Panc1 (cell line): ENCODE measurements around the gene SCN2B. TPM values are rescaled to one million over a fixed set of nuclear protein-coding genes. Genes with fewer than 3 reads are reported as not detected.

Source experiments
- ATAC-seq: fragments of 200-7000 bp; cut with Tn5 transposase; 2 replicates; pipeline ENCODE4 v1.9.1; 2020; ENCODE audit warnings: mild to moderate bottlenecking, moderate library complexity
- BruUV-seq: library from RNA; stranded (reverse); fragments of 400-500 nt; replicated peaks from 2 replicates; lab custom pipeline; 2021; lab: Mats Ljungman, UMichigan
- CTCF ChIA-PET: fragments of 300-600 bp; sonication (Branson Sonifier 250); formaldehyde crosslinking; loops from one replicate; lab custom pipeline; 2022; ENCODE audit warnings: antibody characterized with exemption; lab: Charles Lee
- POLR2A ChIA-PET: fragments of 300-600 bp; sonication (Branson Sonifier 250); formaldehyde crosslinking; loops from one replicate; lab custom pipeline; 2022; ENCODE audit warnings: antibody characterized with exemption; lab: Charles Lee
- DNase-seq: peaks from one replicate; pipeline ENCODE4 v3.0.0-alpha.2; 2010; ENCODE audit warnings: low read depth, low spot score
- H3K27ac ChIP-seq: 2 replicates; pipeline ENCODE4 v1.5.1; 2011; ENCODE audit warnings: mild to moderate bottlenecking, low read length, inconsistent platforms
- H3K27me3 ChIP-seq: fragments of 200-500 bp; sonication (Bioruptor generic); 2 replicates; pipeline ENCODE4 v1.6.0; 2014; ENCODE audit warnings: low read length, inconsistent platforms; ENCODE audit not compliant: control insufficient read depth, insufficient read depth
- H3K36me3 ChIP-seq: fragments of 200-500 bp; sonication (Bioruptor generic); 2 replicates; pipeline ENCODE4 v1.5.1; 2014; ENCODE audit warnings: inconsistent platforms, mild to moderate bottlenecking, low read length, moderate library complexity; ENCODE audit not compliant: control insufficient read depth, insufficient read depth
- H3K4me1 ChIP-seq: 2 replicates; pipeline ENCODE4 v1.5.1; 2011; ENCODE audit warnings: inconsistent platforms, mild to moderate bottlenecking, low read length, moderate library complexity; ENCODE audit not compliant: control insufficient read depth, insufficient read depth
- H3K4me3 ChIP-seq, 2 experiments: 2 replicates each; pipeline ENCODE4 v1.5.1; 2011 to 2012; ENCODE audit warnings: low read depth in 2 of 2, low read length in 2 of 2, mild to moderate bottlenecking in 2 of 2, inconsistent platforms in 1 of 2, moderate library complexity in 1 of 2
- H3K9me3 ChIP-seq: fragments of 200-500 bp; sonication (Bioruptor generic); 2 replicates; pipeline ENCODE4 v1.5.1; 2014; ENCODE audit warnings: low read depth, mild to moderate bottlenecking, inconsistent platforms, low read length, moderate library complexity; ENCODE audit not compliant: control insufficient read depth, insufficient read depth
- CTCF ChIP-seq: fragments of 450-650 bp; IDR thresholded peaks from 2 replicates; pipeline ENCODE4 v1.5.1; 2017; ENCODE audit warnings: mild to moderate bottlenecking
- POLR2AphosphoS5 ChIP-seq: IDR thresholded peaks from 2 replicates; pipeline ENCODE4 v1.6.1; 2012; ENCODE audit warnings: mild to moderate bottlenecking, low read depth, low read length, moderate library complexity
- REST ChIP-seq, 2 experiments: IDR thresholded peaks; 2 replicates each; pipeline ENCODE4 v1.6.1; 2011 to 2012; ENCODE audit warnings: low read depth in 2 of 2, control low read depth in 1 of 2, low read length in 1 of 2, mild to moderate bottlenecking in 1 of 2, moderate library complexity in 1 of 2; ENCODE audit not compliant: insufficient read depth in 1 of 2
- SIN3A ChIP-seq: IDR thresholded peaks from 2 replicates; pipeline ENCODE4 v1.6.1; 2012; ENCODE audit warnings: low read depth, mild to moderate bottlenecking, low read length, moderate library complexity, borderline replicate concordance; ENCODE audit not compliant: insufficient read depth
- TCF7L2 ChIP-seq: IDR thresholded peaks from 2 replicates; pipeline ENCODE4 v1.6.1; 2011; ENCODE audit warnings: mild to moderate bottlenecking, low read depth, low read length, inconsistent platforms
- in situ Hi-C: cut with HindIII; loops from 2 replicates; pipeline ENCODE4 v1.10.0; 2016; ENCODE audit warnings: low sequenced_read_pairs, low pct_unique_long_range_greater_than_20kb
- intact Hi-C: fragments of 100-400 bp; cut with micrococcal nuclease; formaldehyde crosslinking; loops from one replicate; pipeline ENCODE4 v1.10.0; 2022; ENCODE audit not compliant: unreplicated experiment
- total RNA-seq: library from RNA; stranded (reverse); gene quantifications from one replicate; pipeline ENCODE4 v1.2.1, GENCODE V29; 2021; ENCODE audit not compliant: unreplicated experiment

Gene SCN2B
- total RNA-seq, 1 experiment from 2014 or later, result not detected

- ATAC-seq (no peak), DNase-seq (no peak)
- H3K9me3 ChIP-seq, result no peaks in the 10 kb centered on the region
- H3K27me3 ChIP-seq, result peaks cover 12% of the 10 kb centered on the region
- CTCF ChIA-PET, result interaction anchor here (0.6 to 1.0 kb wide), 3 partner anchors 10 to 14 kb away, joined by 3 to 5 read pairs (median 4); partner anchors contain the start of gene SCN4B
- H3K27ac ChIP-seq, result no peak overlapping the region
- intact Hi-C loops (no loop called here), in situ Hi-C loops (no loop called here)
- no peaks in the 10 kb centered on the region for H3K36me3 ChIP-seq
- no TSS peak for BruUV-seq
- no peak overlapping the region for H3K4me3 ChIP-seq
- TF ChIP-seq REST (IDR thresholded peaks at IDR 0.05; ENCODE audit: insufficient read depth in 1 of 2, low read depth in 2 of 2, low read length in 1 of 2) (no peak), TCF7L2 (no peak), SIN3A (no peak), POLR2AphosphoS5 (no peak), CTCF (no peak)
- H3K4me1 ChIP-seq, result no peaks in the 10 kb centered on the region
- POLR2A ChIA-PET, result no interaction called here
These were observed 9.2 kb downstream of the SCN2B start for GRCh38 chr11:118167253-118167652.

GRCh38 chr11:118166641-118167040, 9.8 kb downstream of the SCN2B start:
- H3K36me3 ChIP-seq, result no peaks in the 10 kb centered on the region
- H3K4me1 ChIP-seq, result no peaks in the 10 kb centered on the region
- ATAC-seq, result no peak
- intact Hi-C loops, result no loop called here
- DNase-seq, result no peak
- H3K27ac ChIP-seq, result no peak overlapping the region
- no peak overlapping the region for H3K4me3 ChIP-seq
- no peak for TF ChIP-seq TCF7L2
- no peak for TF ChIP-seq SIN3A
- ChIA-PET CTCF (interaction anchor here (0.6 to 1.0 kb wide), 2 partner anchors 12 to 14 kb away, joined by 3 to 5 read pairs; partner anchors contain the start of gene SCN4B), POLR2A (no interaction called here)
- H3K9me3 ChIP-seq, result no peaks in the 10 kb centered on the region
- in situ Hi-C loops, result no loop called here
- BruUV-seq, result no TSS peak
- H3K27me3 ChIP-seq, result peaks cover 12% of the 10 kb centered on the region

- H3K27me3 ChIP-seq, result peaks cover 15% of the 10 kb centered on the region
- no peak for ATAC-seq
These were observed 11.6 kb downstream of the SCN2B start for GRCh38 chr11:118164885-118165284.

More at GRCh38 chr11:118164885-118165284, 11.6 kb downstream of the SCN2B start:
- in situ Hi-C loops (no loop called here), intact Hi-C loops (no loop called here)
- CTCF ChIA-PET, result no interaction called here
- TF ChIP-seq REST (IDR thresholded peaks at IDR 0.05; ENCODE audit: insufficient read depth in 1 of 2, low read depth in 2 of 2, low read length in 1 of 2) (no peak), TCF7L2 (no peak), SIN3A (no peak), CTCF (no peak), POLR2AphosphoS5 (no peak)
- no peaks in the 10 kb centered on the region for H3K9me3 ChIP-seq
- no peaks in the 10 kb centered on the region for H3K36me3 ChIP-seq
- H3K4me1 ChIP-seq, result no peaks in the 10 kb centered on the region
- BruUV-seq, result no TSS peak
- no peak overlapping the region for H3K4me3 ChIP-seq
- no peak overlapping the region for H3K27ac ChIP-seq
- no peak for DNase-seq
- POLR2A ChIA-PET, result no interaction called here
